ENCODE data around the gene MOV10L1. TPM values are rescaled to one million over a fixed set of nuclear protein-coding genes. Genes with fewer than 3 reads are reported as not detected.

The MOV10L1 gene
- total RNA-seq, 2 experiments from 2014 or later: 0.11 TPM; not detected in 1

DNA sequence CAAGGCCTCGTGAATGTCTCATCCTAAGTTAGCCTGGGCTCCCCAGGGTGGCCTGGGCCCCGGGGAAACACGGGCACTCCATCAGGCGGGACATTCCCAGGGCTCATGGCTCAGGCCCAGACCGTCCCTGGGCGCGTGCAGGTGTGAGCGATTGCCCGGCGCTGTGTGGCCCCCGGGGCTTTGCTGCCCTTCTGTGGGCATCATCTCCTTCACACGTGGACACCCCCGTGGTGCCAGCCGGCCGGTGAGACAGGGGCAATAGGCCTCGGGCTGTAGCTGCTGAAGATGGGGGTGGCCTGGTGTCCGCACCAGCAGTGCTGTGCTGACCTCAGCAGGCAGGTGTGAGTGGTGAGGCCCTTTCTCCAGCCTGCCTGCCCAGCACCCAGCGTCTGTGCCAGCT, 106.5 kb downstream of the MOV10L1 start:
- ATAC-seq (no peak), DNase-seq (no peak)
- ChIA-PET CTCF (interaction anchor here (0.5 kb wide), 1 partner anchor 367 kb away, joined by 3 read pairs; the partner anchor contains the start of gene SYCE3), POLR2A (interaction anchor here (0.5 to 0.6 kb wide), 3 partner anchors 57 to 233 kb away, joined by 3 read pairs; no protein-coding TSS in a partner anchor)
- Mint-ChIP-seq H3K36me3 (ENCODE audit: low read depth) (peaks cover 27% of the 10 kb centered on the region), H3K4me1 (peaks cover 22% of the 10 kb centered on the region), H3K27me3 (no peaks in the 10 kb centered on the region), H3K4me3 (no peak overlapping the region), H3K27ac (no peak overlapping the region), H3K9me3 (ENCODE audit: low read depth) (no peaks in the 10 kb centered on the region)
- intact Hi-C loops (cut with DNase I, micrococcal nuclease): loop anchor here in 1 of 2 experiments (10.0 kb wide), 1 partner anchor 261 kb away; no protein-coding TSS in a partner anchor

DNA sequence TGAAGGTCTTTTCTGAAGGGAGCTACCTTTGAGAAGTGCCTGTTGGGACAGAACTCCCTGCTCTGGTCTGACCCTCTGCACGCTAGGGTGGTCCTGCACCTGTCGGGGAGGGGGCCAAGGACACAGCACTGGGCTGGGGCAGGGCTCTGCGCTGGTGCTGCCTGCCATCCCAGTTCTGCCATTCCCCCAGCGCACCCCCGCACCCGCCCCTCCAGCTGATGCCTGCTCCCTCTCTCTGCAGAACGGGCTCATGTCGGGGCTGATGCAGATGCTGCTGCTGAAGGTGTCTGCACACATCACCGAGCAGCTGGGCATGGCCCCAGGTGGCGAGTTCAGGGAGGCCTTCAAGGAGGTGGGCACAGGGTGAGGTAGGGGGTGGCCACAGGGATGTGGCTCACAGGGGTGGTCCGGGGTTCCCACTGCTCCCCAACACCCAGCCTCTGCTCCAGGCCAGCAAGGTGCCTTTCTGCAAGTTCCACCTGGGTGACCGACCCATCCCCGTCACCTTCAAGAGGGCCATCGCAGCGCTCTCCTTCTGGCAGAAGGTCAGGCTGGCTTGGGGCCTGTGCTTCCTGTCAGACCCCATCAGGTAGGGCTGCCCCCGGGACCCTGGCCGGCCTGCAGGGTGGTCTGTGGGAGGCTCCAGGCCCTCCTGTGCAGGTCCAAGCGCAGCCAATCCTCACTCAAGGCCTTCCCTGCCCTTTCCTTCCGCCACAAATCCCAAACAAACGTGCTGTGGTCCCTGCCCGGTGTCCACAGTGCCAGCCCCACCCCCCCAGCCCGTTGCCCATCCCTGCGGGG, 107.4 kb downstream of the MOV10L1 start:
- Mint-ChIP-seq H3K9me3 (ENCODE audit: low read depth) (no peaks in the 10 kb centered on the region), H3K27ac (no peak overlapping the region), H3K27me3 (no peaks in the 10 kb centered on the region), H3K4me3 (no peak overlapping the region), H3K4me1 (peaks cover 15% of the 10 kb centered on the region), H3K36me3 (ENCODE audit: low read depth) (peaks cover 21% of the 10 kb centered on the region)
- CTCF ChIA-PET: no interaction called here
- DNase-seq: no peak
- POLR2A ChIA-PET: no interaction called here
- no peak for ATAC-seq
- intact Hi-C loops (cut with DNase I, micrococcal nuclease): loop anchor here in 1 of 2 experiments (10.0 kb wide), 1 partner anchor 262 kb away; no protein-coding TSS in a partner anchor

DNA sequence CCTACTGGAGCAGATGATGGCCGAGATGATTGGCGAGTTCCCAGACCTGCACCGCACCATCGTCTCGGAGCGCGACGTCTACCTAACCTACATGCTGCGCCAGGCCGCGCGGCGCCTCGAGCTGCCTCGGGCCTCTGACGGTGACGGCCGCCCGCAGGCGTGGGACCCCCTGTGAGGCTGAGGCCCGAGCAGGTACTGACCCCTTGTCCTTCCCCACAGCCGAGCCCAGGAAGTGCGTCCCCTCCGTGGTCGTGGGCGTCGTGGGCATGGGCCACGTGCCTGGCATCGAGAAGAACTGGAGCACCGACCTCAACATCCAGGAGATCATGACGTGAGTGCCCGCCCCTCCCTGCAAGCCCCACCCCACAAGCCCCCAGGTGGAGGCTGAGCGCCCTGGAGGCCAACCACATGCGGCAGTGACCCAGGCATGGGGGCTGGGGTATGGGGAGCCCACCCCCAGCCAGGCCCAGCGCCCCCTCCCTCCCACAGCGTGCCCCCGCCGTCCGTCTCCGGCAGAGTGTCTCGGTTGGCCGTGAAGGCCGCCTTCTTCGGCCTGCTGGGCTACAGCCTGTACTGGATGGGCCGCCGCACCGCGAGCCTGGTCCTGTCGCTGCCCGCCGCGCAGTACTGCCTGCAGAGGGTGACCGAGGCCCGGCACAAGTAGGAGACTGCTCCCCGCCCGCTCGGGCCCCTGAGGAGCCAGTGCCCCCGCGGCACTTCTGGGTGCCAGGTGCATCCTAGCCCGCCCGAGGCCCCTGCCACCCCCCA, 108.2 kb downstream of the MOV10L1 start:
- no peak overlapping the region for H3K27ac Mint-ChIP-seq
- CTCF ChIA-PET: no interaction called here
- DNase-seq (no peak), ATAC-seq (no peak)
- no peaks in the 10 kb centered on the region for H3K9me3 Mint-ChIP-seq (ENCODE audit: low read depth)
- H3K36me3 Mint-ChIP-seq (ENCODE audit: low read depth): peaks cover 18% of the 10 kb centered on the region
- H3K4me1 Mint-ChIP-seq: peaks cover 12% of the 10 kb centered on the region
- intact Hi-C loops (cut with DNase I, micrococcal nuclease): loop anchor here in 1 of 2 experiments (10.0 kb wide), 1 partner anchor 263 kb away; no protein-coding TSS in a partner anchor
- POLR2A ChIA-PET: no interaction called here
- no peaks in the 10 kb centered on the region for H3K27me3 Mint-ChIP-seq
- no peak overlapping the region for H3K4me3 Mint-ChIP-seq

DNA sequence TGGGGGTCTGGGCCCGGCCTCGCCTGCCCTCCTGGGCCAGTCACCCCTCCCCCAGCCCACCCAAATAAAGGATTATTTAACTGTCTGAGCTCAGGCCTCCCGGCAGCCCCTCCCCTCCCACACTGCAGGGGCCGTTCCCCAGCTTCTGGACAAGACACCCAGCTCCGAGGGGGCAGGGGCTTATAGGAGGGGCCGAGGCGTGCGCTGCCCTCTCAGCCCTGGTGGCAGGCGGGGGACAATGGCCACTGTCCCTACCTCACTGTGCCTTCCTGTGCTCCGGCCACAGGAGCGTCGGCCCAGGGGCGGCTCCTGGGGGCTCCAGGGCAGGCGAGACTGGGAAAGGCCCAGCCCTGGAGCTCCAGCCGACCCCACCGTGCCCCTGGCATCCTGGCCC, 108.8 kb downstream of the MOV10L1 start:
- Mint-ChIP-seq H3K36me3 (ENCODE audit: low read depth) (peaks cover 23% of the 10 kb centered on the region), H3K9me3 (ENCODE audit: low read depth) (no peaks in the 10 kb centered on the region), H3K4me1 (peaks cover 17% of the 10 kb centered on the region), H3K27me3 (no peaks in the 10 kb centered on the region), H3K27ac (no peak overlapping the region), H3K4me3 (no peak overlapping the region)
- POLR2A ChIA-PET: no interaction called here
- DNase-seq (no peak), ATAC-seq (no peak)
- CTCF ChIA-PET: no interaction called here
- intact Hi-C loops (cut with DNase I, micrococcal nuclease): loop anchor here in 1 of 2 experiments (10.0 kb wide), 1 partner anchor 264 kb away; no protein-coding TSS in a partner anchor

DNA sequence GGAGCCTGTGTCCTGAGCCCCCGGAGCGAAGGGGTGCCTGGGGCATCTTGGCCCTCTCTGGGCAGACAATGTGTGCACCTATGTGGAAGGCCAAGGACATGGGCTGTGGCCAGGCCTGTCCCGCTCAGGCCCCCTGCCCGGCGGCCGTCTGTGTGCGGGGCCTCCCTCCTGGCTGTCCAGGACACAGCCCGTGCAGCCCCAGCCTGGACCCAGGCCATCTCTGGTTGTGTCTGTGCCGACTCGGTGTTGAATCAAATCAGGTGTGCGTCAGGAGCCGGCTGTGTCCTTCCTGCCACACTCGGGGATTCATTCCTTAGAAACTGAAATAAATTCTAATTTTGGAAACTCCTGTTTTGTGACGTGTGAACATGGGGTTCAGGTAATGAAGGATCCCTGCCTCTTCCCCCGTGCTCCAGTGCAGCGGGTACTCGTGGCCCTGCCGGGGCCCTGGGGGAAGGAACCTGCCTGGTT, 109.5 kb downstream of the MOV10L1 start:
- intact Hi-C loops (cut with DNase I, micrococcal nuclease): loop anchor here in 1 of 2 experiments (10.0 kb wide), 1 partner anchor 264 kb away; no protein-coding TSS in a partner anchor

DNA sequence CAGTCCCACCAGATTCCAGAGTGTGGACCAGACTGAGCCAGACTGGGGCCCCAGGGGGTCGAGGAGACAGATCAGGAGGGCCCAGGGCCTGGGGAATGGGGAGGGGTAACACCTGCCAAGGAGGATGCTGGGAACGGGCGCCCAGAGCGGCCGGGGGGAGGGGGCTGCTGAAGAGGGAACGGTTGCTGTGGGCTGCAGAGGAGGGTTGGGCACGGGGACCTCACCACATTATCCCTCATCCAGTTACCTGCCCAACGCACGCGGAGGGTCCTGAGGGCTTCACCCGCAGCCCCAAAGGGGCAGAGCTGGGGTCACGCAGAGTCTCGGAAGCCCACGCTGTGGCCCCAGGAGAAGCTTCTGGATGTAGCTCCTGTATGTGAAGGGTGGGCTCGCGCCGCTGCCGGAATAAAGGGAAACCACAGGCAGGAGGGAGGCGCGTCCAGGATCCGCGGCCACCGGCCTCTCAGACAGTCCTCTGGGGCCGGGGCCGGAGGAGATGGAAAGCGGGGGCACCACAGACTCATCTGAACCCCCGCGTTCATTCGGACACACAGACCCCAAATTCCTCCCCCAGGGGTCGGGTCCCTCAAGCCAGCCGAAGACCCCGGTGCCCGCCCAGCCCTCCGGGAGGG, 110.1 kb downstream of the MOV10L1 start:
- POLR2A ChIA-PET: no interaction called here
- Mint-ChIP-seq H3K27me3 (no peaks in the 10 kb centered on the region), H3K9me3 (ENCODE audit: low read depth) (no peaks in the 10 kb centered on the region), H3K4me1 (peaks cover 22% of the 10 kb centered on the region), H3K36me3 (ENCODE audit: low read depth) (peaks cover 26% of the 10 kb centered on the region), H3K27ac (no peak overlapping the region), H3K4me3 (peak overlapping the region; percentile 66)
- CTCF ChIA-PET: interaction anchor here (0.6 kb wide), 1 partner anchor 431 kb away, joined by 3 read pairs; no protein-coding TSS in a partner anchor
- no peak for DNase-seq
- intact Hi-C loops (cut with DNase I, micrococcal nuclease): loop anchor here (1.0 to 10.0 kb wide), 6 partner anchors 9 to 265 kb away; partner anchors contain the start of gene TRABD (in 1 of the 2)
- ATAC-seq: peak; percentile 1

More for the DNA sequence above, 109.5 kb downstream of the MOV10L1 start:
- ATAC-seq: no peak
- Mint-ChIP-seq H3K9me3 (ENCODE audit: low read depth) (no peaks in the 10 kb centered on the region), H3K4me3 (peak overlapping the region; percentile 66), H3K36me3 (ENCODE audit: low read depth) (peaks cover 26% of the 10 kb centered on the region), H3K27me3 (no peaks in the 10 kb centered on the region), H3K27ac (no peak overlapping the region), H3K4me1 (peaks cover 20% of the 10 kb centered on the region)
- DNase-seq: no peak
- POLR2A ChIA-PET: no interaction called here
- CTCF ChIA-PET: interaction anchor here (0.6 kb wide), 1 partner anchor 432 kb away, joined by 3 read pairs; no protein-coding TSS in a partner anchor

DNA sequence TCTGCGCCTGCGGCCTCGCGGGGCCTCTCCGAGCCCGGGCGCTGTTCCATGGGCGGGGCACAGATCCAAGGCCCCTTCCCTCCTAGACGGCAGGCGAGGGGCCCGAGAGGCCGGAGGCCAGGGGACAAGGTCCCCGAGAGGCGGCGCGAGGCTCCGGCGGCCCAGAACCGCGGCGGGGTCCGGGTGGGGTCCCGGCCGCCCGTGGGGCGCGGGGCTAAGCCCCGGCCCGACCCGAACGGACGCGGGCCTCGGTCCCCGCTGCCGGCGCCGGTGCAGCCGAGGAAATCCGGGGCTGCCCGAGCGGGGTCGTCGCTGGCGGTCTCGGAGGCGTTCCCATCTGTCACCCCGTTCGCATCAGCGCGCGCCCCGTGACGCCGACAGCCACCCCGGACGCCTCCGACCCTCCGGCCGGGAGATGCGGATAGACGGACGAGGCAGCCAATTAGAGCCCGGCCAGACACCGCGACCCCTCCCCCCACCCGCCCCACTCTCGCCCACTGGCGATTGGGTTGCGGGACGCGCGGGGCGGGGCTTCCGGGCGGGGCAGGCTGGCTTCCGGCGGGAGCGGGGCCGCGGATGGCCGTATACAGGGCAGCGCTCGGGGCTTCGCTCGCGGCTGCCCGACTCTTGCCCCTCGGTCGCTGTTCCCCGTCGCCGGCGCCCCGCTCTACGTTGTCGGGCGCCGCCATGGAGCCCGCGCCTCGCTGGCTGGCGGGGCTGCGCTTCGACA, 110.8 kb downstream of the MOV10L1 start, which contains the start of gene SELENOO:
Gene SELENOO, plus strand, starts transcription at position 551 of the 730 bp plus-strand sequence. Its CDS starts 26 bp downstream, at position 577.
- ChIA-PET CTCF (interaction anchor here (0.6 to 1.3 kb wide), 2 partner anchors 9 to 307 kb away, joined by 3 to 4 read pairs; no protein-coding TSS in a partner anchor), POLR2A (interaction anchor here (1.2 kb wide), 1 partner anchor 10 kb away, joined by 4 read pairs; no protein-coding TSS in a partner anchor)
- Mint-ChIP-seq H3K27me3 (no peaks in the 10 kb centered on the region), H3K4me3 (peak within 1 kb of the TSS; percentile 79), H3K27ac (no peak within 1 kb of the TSS), H3K4me1 (peaks cover 23% of the 10 kb centered on the region), H3K9me3 (ENCODE audit: low read depth) (no peaks in the 10 kb centered on the region), H3K36me3 (ENCODE audit: low read depth) (peaks cover 26% of the 10 kb centered on the region)
- intact Hi-C loops (cut with DNase I, micrococcal nuclease): loop anchor here (1.0 kb wide), 5 partner anchors 9 to 142 kb away; partner anchors contain the start of gene TRABD (in 1 of the 2)
- peak; percentile 91 for ATAC-seq
- peak; percentile 94 for DNase-seq

DNA sequence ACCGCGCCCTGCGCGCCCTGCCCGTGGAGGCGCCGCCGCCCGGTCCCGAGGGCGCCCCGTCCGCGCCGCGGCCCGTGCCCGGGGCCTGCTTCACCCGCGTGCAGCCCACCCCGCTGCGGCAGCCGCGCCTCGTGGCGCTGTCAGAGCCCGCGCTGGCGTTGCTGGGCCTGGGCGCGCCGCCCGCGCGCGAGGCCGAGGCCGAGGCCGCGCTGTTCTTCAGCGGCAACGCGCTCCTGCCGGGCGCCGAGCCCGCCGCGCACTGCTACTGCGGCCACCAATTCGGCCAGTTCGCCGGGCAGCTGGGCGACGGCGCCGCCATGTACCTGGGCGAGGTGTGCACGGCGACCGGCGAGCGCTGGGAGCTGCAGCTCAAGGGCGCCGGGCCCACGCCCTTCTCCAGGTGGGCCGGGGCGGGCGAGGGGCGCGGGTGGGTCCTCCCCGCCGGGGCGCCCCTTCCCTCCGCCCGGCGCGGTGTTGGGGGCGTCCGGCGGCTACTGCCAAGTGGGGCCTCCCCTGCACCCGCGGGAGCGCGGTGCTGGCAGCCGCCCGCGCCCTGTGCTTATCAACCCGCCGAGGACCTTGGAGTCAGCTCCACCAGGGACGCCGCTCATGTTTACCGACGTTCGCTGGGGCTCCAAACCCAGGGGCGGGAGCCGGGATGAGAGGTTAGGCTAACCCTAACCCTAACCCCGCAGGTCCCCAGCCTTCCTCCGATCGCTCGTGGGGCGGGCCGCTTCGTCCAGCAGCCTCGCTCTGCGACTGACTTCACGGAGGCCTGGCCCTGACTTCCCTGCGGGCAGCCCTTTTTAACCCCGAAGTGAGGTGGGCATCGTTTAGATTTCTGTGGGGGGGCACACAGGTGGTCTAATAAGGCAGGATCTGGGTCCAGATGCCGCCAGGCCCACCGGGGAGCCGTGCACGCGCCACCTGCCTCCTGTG, 111.7 kb downstream of the MOV10L1 start:
- Mint-ChIP-seq H3K4me1 (peaks cover 23% of the 10 kb centered on the region), H3K27me3 (no peaks in the 10 kb centered on the region), H3K27ac (peak overlapping the region; percentile 19), H3K4me3 (peak overlapping the region; percentile 79), H3K9me3 (ENCODE audit: low read depth) (no peaks in the 10 kb centered on the region), H3K36me3 (ENCODE audit: low read depth) (peaks cover 21% of the 10 kb centered on the region)
- POLR2A ChIA-PET: interaction anchor here (1.2 kb wide), 1 partner anchor 10 kb away, joined by 4 read pairs; no protein-coding TSS in a partner anchor
- intact Hi-C loops (cut with DNase I, micrococcal nuclease): no loop called here
- DNase-seq (peak; percentile 50), ATAC-seq (peak; percentile 25)
- CTCF ChIA-PET: interaction anchor here (0.6 to 1.3 kb wide), 2 partner anchors 10 to 307 kb away, joined by 3 to 4 read pairs; no protein-coding TSS in a partner anchor

DNA sequence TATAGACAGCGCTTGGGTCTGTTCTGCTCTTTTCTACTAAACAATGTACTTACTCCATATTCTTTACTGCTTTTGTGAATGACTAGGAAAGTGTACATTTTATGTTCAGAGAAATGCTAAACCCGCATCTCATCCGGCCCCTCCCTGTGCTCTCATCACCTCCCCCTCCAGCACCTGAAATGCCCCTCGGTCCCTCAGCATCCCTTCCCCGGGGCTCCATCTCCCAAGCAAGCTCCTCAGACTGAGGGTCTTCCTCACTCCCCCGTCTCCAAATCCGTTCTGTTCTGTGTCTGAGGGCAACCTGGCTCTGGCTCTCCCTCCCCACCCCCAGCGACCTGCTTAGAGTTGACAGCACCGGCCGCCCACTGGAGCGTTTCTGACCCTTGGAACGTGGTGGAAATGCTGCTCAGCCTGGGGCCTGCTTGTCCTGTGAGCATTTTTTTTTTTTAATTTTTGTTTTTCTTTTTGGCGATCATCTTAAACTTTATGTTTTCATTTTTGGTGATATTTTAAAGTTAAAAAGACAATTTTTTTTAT, 112.4 kb downstream of the MOV10L1 start:
- no peaks in the 10 kb centered on the region for H3K27me3 Mint-ChIP-seq
- POLR2A ChIA-PET: interaction anchor here (1.2 kb wide), 1 partner anchor 11 kb away, joined by 4 read pairs; no protein-coding TSS in a partner anchor
- CTCF ChIA-PET: interaction anchor here (1.3 kb wide), 1 partner anchor 10 kb away, joined by 4 read pairs; no protein-coding TSS in a partner anchor
- DNase-seq (no peak), ATAC-seq (no peak)
- H3K36me3 Mint-ChIP-seq (ENCODE audit: low read depth): peaks cover 20% of the 10 kb centered on the region
- H3K27ac Mint-ChIP-seq: peak overlapping the region; percentile 19
- H3K9me3 Mint-ChIP-seq (ENCODE audit: low read depth): no peaks in the 10 kb centered on the region
- H3K4me3 Mint-ChIP-seq: peak overlapping the region; percentile 79
- intact Hi-C loops (cut with DNase I, micrococcal nuclease): no loop called here
- H3K4me1 Mint-ChIP-seq: peaks cover 23% of the 10 kb centered on the region

Data from activated CD4-positive, alpha-beta T cell treated with anti-CD3 and anti-CD28 coated beads for 36 hours (primary cell).